OCI-LY7 (cell line): ENCODE data around the gene WNT3A. TPM values are rescaled to one million over a fixed set of nuclear protein-coding genes. Genes with fewer than 3 reads are reported as not detected.

Source experiments
- BruUV-seq: library from RNA; stranded (reverse); fragments of 400-500 nt; replicated peaks from 2 replicates; lab custom pipeline; 2021; lab: Mats Ljungman, UMichigan
- CTCF ChIA-PET: fragments of 300-600 bp; sonication (Branson Sonifier 250); formaldehyde crosslinking; loops from one replicate; lab custom pipeline; 2022; ENCODE audit warnings: antibody characterized with exemption; ENCODE audit not compliant: unreplicated experiment; lab: Charles Lee
- POLR2A ChIA-PET: fragments of 300-600 bp; sonication (Branson Sonifier 250); formaldehyde crosslinking; loops from one replicate; lab custom pipeline; 2022; ENCODE audit warnings: antibody characterized with exemption; lab: Charles Lee
- DNase-seq: peaks from one replicate; pipeline ENCODE4 v3.0.0-alpha.2; 2015; ENCODE audit warnings: low spot score
- H2AFZ ChIP-seq: fragments of 200-600 bp; sonication (generic), shearing (Covaris generic); 2 replicates; pipeline ENCODE4 v1.6.1; 2014; ENCODE audit warnings: mild to moderate bottlenecking, antibody characterized with exemption, low read length, moderate library complexity
- H3K27ac ChIP-seq: fragments of 200-600 bp; sonication (generic); 2 replicates; pipeline ENCODE4 v1.5.1; 2014; ENCODE audit warnings: mixed run types, low read depth, mild to moderate bottlenecking, moderate library complexity, low read length, inconsistent platforms; ENCODE audit not compliant: poor library complexity, severe bottlenecking
- H3K36me3 ChIP-seq: fragments of 200-600 bp; sonication (generic); 2 replicates; pipeline ENCODE4 v1.6.1; 2014; ENCODE audit warnings: mild to moderate bottlenecking, antibody characterized with exemption, low read length, moderate library complexity, mixed read lengths; ENCODE audit not compliant: insufficient read depth
- H3K4me1 ChIP-seq: fragments of 200-600 bp; sonication (generic); 2 replicates; pipeline ENCODE4 v1.5.1; 2014; ENCODE audit warnings: mild to moderate bottlenecking, low read length; ENCODE audit not compliant: insufficient read depth, poor library complexity, severe bottlenecking
- H3K4me2 ChIP-seq: fragments of 200-600 bp; sonication (generic); 2 replicates; pipeline ENCODE4 v1.6.1; 2014; ENCODE audit warnings: mild to moderate bottlenecking, low read length
- H3K4me3 ChIP-seq: fragments of 200-600 bp; sonication (generic); 2 replicates; pipeline ENCODE4 v1.5.1; 2014; ENCODE audit warnings: mild to moderate bottlenecking, low read depth, low read length; ENCODE audit not compliant: poor library complexity, severe bottlenecking
- H3K79me2 ChIP-seq: fragments of 200-600 bp; sonication (generic); 2 replicates; pipeline ENCODE4 v1.6.1; 2016; ENCODE audit warnings: low read depth, mild to moderate bottlenecking, low read length, moderate library complexity, mixed read lengths; ENCODE audit not compliant: insufficient read depth
- H3K9me2 ChIP-seq: fragments of 200-600 bp; sonication (generic); 2 replicates; pipeline ENCODE4 v1.6.1; 2016; ENCODE audit warnings: mild to moderate bottlenecking, low read length, mixed read lengths; ENCODE audit not compliant: insufficient read depth
- H3K9me3 ChIP-seq: fragments of 200-600 bp; sonication (generic); 2 replicates; pipeline ENCODE4 v1.6.1; 2014; ENCODE audit warnings: mild to moderate bottlenecking, mixed run types, low read length, mixed read lengths
- H4K20me1 ChIP-seq: fragments of 200-600 bp; sonication (generic); 2 replicates; pipeline ENCODE4 v1.6.1; 2014; ENCODE audit warnings: mild to moderate bottlenecking, antibody characterized with exemption, low read length, moderate library complexity, mixed read lengths; ENCODE audit not compliant: insufficient read depth
- CTCF ChIP-seq: fragments of 200-600 bp; sonication (generic); conservative IDR thresholded peaks from 2 replicates; pipeline ENCODE4 v1.5.1; 2014; ENCODE audit warnings: mild to moderate bottlenecking, antibody characterized with exemption, low read length, moderate library complexity, mixed read lengths
- EZH2phosphoT487 ChIP-seq: fragments of 200-600 bp; sonication (generic); IDR thresholded peaks from 2 replicates; pipeline ENCODE4 v1.6.1; 2018; ENCODE audit warnings: low read depth, borderline replicate concordance, mild to moderate bottlenecking, mixed run types, antibody characterized with exemption, low read length, moderate library complexity, mixed read lengths
- intact Hi-C: fragments of 100-400 bp; cut with micrococcal nuclease; formaldehyde crosslinking; loops from one replicate; pipeline ENCODE4 v1.10.0; 2022; ENCODE audit not compliant: unreplicated experiment
- total RNA-seq, 2 experiments: library from RNA; depleted of rRNA in 1 of 2; stranded (reverse); fragments of >200 nt in 1 of 2; shearing (Covaris generic) in 1 of 2; gene quantifications; 2 replicates each; pipeline ENCODE4 v1.2.3, GENCODE V29; 2014 to 2022

The WNT3A gene
- total RNA-seq, 2 experiments from 2014 or later, result not detected

DNA sequence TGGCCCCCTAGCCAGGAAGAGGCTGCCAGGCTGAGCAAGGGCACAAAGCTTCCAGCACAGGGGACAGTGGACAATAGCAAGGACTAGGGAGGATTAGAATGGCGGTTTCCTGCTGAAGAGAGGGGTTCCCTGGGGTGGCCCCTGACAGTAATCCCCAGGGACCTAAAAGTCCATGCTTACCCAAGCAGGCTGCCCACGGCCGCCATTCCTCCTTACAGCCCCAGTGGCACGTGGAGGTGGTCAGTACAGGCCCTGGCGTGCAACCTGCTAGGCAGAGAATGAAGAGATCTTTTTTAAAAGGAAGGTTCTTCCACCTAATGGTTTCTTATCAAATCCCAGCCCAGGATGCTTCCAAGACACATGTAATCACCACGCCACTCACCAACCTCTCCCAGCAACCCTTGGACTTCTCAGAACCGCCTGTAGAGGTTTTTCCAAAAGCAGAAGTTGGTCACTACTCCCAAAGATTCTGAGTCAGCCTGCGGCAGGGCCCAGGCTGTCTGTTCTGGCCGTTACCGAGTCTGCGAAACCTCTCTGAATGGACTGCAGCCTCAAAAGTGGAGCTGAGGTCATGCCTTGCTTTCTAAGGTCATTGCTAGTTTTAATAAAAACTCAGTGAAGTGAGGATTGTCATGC, 101.4 kb downstream of the WNT3A start:
- no TSS peak for BruUV-seq
- Histone ChIP-seq H3K36me3 (peaks cover 10% of the 10 kb centered on the region; the same call in 1 of the 2 replicates), H3K9me3 (no peaks in the 10 kb centered on the region), H3K4me2 (peak overlapping the region; percentile 99), H3K79me2 (peaks cover 8% of the 10 kb centered on the region), H3K4me1 (peaks cover 25% of the 10 kb centered on the region), H3K4me3 (peak overlapping the region; percentile 93), H3K27ac (no peak overlapping the region), H3K9me2 (no peaks in the 10 kb centered on the region), H4K20me1 (no peaks in the 10 kb centered on the region), H2AFZ (no peak overlapping the region)
- ChIA-PET POLR2A (interaction anchor here (1.6 kb wide), 2 partner anchors 26 to 351 kb away, joined by 5 to 7 read pairs; partner anchors contain the start of gene ARF1), CTCF (no interaction called here)
- no peak for DNase-seq
- intact Hi-C loops, result no loop called here
- TF ChIP-seq EZH2phosphoT487 (no peak), CTCF (no peak)

GRCh38 chr1:228108742-228109072, 101.9 kb downstream of the WNT3A start:
- DNase-seq, result no peak
- peaks cover 10% of the 10 kb centered on the region; the same call in 1 of the 2 replicates for H3K36me3 ChIP-seq
- peak overlapping the region; percentile 99 for H3K4me2 ChIP-seq
- no peaks in the 10 kb centered on the region for H3K9me3 ChIP-seq
- peak overlapping the region; percentile 54 for H2AFZ ChIP-seq
- intact Hi-C loops, result no loop called here
- no peak overlapping the region for H3K27ac ChIP-seq
- TF ChIP-seq EZH2phosphoT487, result no peak
- TF ChIP-seq CTCF, result no peak
- BruUV-seq, result TSS peak; percentile 84
- peaks cover 8% of the 10 kb centered on the region for H3K79me2 ChIP-seq
- H3K4me1 ChIP-seq, result peaks cover 23% of the 10 kb centered on the region
- H4K20me1 ChIP-seq, result no peaks in the 10 kb centered on the region
- no peaks in the 10 kb centered on the region for H3K9me2 ChIP-seq
- peak overlapping the region; percentile 93 for H3K4me3 ChIP-seq
- ChIA-PET POLR2A (interaction anchor here (1.6 kb wide), 2 partner anchors 26 to 350 kb away, joined by 5 to 7 read pairs; partner anchors contain the start of gene ARF1), CTCF (no interaction called here)
